HK-2 (cell line): ENCODE results near the gene TNFRSF13B.
"Not testable (repeated sequence)": the region's sequence is repeated elsewhere in the genome, so short reads cannot be mapped to it uniquely, and the experiment has no call there.

ENCODE experiments used
- DNase-seq: peaks from one replicate; pipeline ENCODE4 v3.0.0-alpha.2; 2018; ENCODE audit not compliant: unreplicated experiment

The TNFRSF13B gene

GRCh38 chr17:16961022-16961421 is 10.9 kb downstream of the TNFRSF13B start:
- DNase-seq, result not testable (repeated sequence)

- DNase-seq, result not testable (repeated sequence)
Observed at GRCh38 chr17:16955011-16955410, 16.9 kb downstream of the TNFRSF13B start.

- DNase-seq, result no peak
Observed at GRCh38 chr17:16954521-16954920, 17.4 kb downstream of the TNFRSF13B start.

GRCh38 chr17:16953841-16954240 is 18.1 kb downstream of the TNFRSF13B start:
- DNase-seq, result no peak

- no peak for DNase-seq
Observed at GRCh38 chr17:16953347-16953746, 18.6 kb downstream of the TNFRSF13B start.

GRCh38 chr17:16952401-16952800 is 19.5 kb downstream of the TNFRSF13B start:
- no peak for DNase-seq

- DNase-seq, result no peak
Observed at GRCh38 chr17:16950488-16950887, 21.4 kb downstream of the TNFRSF13B start.

GRCh38 chr17:16948587-16949376 is 23.1 kb downstream of the TNFRSF13B start:
- no peak for DNase-seq

GRCh38 chr17:16947470-16947869 is 24.4 kb downstream of the TNFRSF13B start:
- no peak for DNase-seq

- DNase-seq, result no peak
Observed at GRCh38 chr17:16945663-16946218, 26.2 kb downstream of the TNFRSF13B start.

- DNase-seq, result no peak
Observed at GRCh38 chr17:16945136-16945482, 26.8 kb downstream of the TNFRSF13B start.

- DNase-seq, result no peak
Observed at GRCh38 chr17:16944334-16945135, 27.4 kb downstream of the TNFRSF13B start.

- DNase-seq, result no peak
Observed at GRCh38 chr17:16943541-16944333, 28.2 kb downstream of the TNFRSF13B start.

- no peak for DNase-seq
Observed at GRCh38 chr17:16943032-16943352, 28.9 kb downstream of the TNFRSF13B start.

GRCh38 chr17:16942141-16943031 is 29.5 kb downstream of the TNFRSF13B start:
- DNase-seq, result no peak

GRCh38 chr17:16941072-16942036 is 30.6 kb downstream of the TNFRSF13B start:
- DNase-seq, result no peak

GRCh38 chr17:16940116-16940881 is 31.6 kb downstream of the TNFRSF13B start:
- DNase-seq, result no peak

GRCh38 chr17:16939606-16940115 is 32.3 kb downstream of the TNFRSF13B start:
- no peak for DNase-seq

- DNase-seq, result no peak
Observed at GRCh38 chr17:16939208-16939576, 32.7 kb downstream of the TNFRSF13B start.
